Fibroblast of the conjunctiva (primary cell): ENCODE data around the gene ZNF236.

Experiments used
- DNase-seq: peaks from one replicate; pipeline ENCODE4 v3.0.0-alpha.2; 2010; ENCODE audit warnings: low read depth

The ZNF236 gene

GRCh38 chr18:76860411-76860810 lies 38.1 kb downstream of the ZNF236 start:
- no peak for DNase-seq

GRCh38 chr18:76866666-76867065 lies 44.3 kb downstream of the ZNF236 start:
- no peak for DNase-seq

- no peak for DNase-seq
Observed at GRCh38 chr18:76873311-76873710, 51.0 kb downstream of the ZNF236 start.

- DNase-seq: no peak
Observed at GRCh38 chr18:76873713-76874112, 51.4 kb downstream of the ZNF236 start.

- no peak for DNase-seq
Observed at GRCh38 chr18:76874642-76875389, 52.5 kb downstream of the ZNF236 start.

GRCh38 chr18:76875390-76876325 lies 53.3 kb downstream of the ZNF236 start:
- peak; percentile 17 for DNase-seq

- no peak for DNase-seq
Observed at GRCh38 chr18:76878426-76878825, 56.1 kb downstream of the ZNF236 start.

GRCh38 chr18:76880026-76880425 lies 57.7 kb downstream of the ZNF236 start:
- DNase-seq: no peak

GRCh38 chr18:76881744-76882143 lies 59.4 kb downstream of the ZNF236 start:
- DNase-seq: no peak

- DNase-seq: no peak
Observed at GRCh38 chr18:76882146-76882545, 59.8 kb downstream of the ZNF236 start.

GRCh38 chr18:76885001-76885400 lies 62.6 kb downstream of the ZNF236 start:
- DNase-seq: no peak

GRCh38 chr18:76886112-76886511 lies 63.8 kb downstream of the ZNF236 start:
- no peak for DNase-seq

- DNase-seq: no peak
Observed at GRCh38 chr18:76889091-76889699, 66.8 kb downstream of the ZNF236 start.

GRCh38 chr18:76892832-76893231 lies 70.5 kb downstream of the ZNF236 start:
- no peak for DNase-seq

- DNase-seq: no peak
Observed at GRCh38 chr18:76894566-76895346, 72.4 kb downstream of the ZNF236 start.

- no peak for DNase-seq
Observed at GRCh38 chr18:76895498-76895897, 73.1 kb downstream of the ZNF236 start.

GRCh38 chr18:76896677-76897076 lies 74.3 kb downstream of the ZNF236 start:
- no peak for DNase-seq

GRCh38 chr18:76897257-76897656 lies 74.9 kb downstream of the ZNF236 start:
- DNase-seq: no peak

GRCh38 chr18:76903386-76903785 lies 81.0 kb downstream of the ZNF236 start:
- no peak for DNase-seq

GRCh38 chr18:76905821-76906220 lies 83.5 kb downstream of the ZNF236 start:
- DNase-seq: no peak

- DNase-seq: no peak
Observed at GRCh38 chr18:76908277-76908676, 85.9 kb downstream of the ZNF236 start.

- no peak for DNase-seq
Observed at GRCh38 chr18:76909439-76909838, 87.1 kb downstream of the ZNF236 start.
